Stimulated activated CD8-positive, alpha-beta memory T cell treated with anti-CD3 and anti-CD28 coated beads, Interleukin-15, amount 100 ng/mL, for 48 hours (primary cell): ENCODE data around the gene STXBP6.

ENCODE experiments used
- DNase-seq, 2 donors: peaks; one replicate each; pipeline ENCODE4 v3.0.0-alpha.2; 2020; ENCODE audit warnings: low read depth in 2 of 2

STXBP6 gene

GRCh38 chr14:25052385-25052784 is 2.4 kb upstream of the STXBP6 start:
- no peak for DNase-seq

GRCh38 chr14:25050269-25051150 is 563 bp upstream of the STXBP6 start:
- DNase-seq, result no peak

GRCh38 chr14:25049093-25049567 is 817 bp downstream of the STXBP6 start:
- no peak for DNase-seq

DNA sequence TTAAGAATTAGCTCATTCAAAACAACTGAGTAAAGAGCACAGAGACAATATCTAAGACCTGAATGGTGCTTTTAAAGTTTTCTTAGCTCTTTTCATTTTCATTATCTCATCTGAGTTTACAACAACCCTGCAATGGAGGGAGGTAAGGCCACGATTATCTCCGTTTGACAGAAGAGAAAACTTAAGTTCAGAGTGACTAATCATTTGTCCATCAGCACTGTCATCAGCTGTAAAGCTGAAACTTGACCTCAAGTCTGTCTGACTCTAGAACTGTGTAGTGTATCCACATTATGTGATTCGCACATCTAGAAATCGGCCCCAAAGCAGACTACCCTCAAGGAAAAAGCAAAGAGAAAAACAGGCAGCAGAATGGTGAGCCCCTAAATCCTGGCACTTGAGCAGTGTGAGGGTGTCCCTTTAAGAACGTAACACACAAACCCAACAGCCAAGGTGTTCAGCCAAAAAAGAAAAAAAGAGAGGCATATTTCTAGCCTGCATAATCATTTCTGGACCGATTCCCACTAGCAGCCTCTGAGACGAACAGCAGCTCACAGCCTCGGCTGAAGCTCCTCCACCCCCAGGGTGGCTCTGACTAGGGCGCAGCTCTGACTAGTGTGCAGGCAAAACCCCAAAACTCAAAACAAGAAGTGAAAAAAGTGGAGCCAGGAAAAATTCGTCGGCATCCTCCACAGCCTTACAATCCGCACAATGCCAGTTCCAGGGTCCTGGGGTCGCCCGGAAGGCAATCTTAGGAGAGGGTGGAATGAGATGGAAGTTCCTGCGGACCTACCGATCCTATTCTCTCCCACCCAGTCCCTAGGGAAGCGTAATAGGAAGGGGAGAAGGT is 1.6 kb downstream of the STXBP6 start:
- DNase-seq, result no peak

GRCh38 chr14:25046301-25046943 is 3.5 kb downstream of the STXBP6 start:
- no peak for DNase-seq

GRCh38 chr14:25044106-25044698 is 5.7 kb downstream of the STXBP6 start:
- DNase-seq, result no peak

DNA sequence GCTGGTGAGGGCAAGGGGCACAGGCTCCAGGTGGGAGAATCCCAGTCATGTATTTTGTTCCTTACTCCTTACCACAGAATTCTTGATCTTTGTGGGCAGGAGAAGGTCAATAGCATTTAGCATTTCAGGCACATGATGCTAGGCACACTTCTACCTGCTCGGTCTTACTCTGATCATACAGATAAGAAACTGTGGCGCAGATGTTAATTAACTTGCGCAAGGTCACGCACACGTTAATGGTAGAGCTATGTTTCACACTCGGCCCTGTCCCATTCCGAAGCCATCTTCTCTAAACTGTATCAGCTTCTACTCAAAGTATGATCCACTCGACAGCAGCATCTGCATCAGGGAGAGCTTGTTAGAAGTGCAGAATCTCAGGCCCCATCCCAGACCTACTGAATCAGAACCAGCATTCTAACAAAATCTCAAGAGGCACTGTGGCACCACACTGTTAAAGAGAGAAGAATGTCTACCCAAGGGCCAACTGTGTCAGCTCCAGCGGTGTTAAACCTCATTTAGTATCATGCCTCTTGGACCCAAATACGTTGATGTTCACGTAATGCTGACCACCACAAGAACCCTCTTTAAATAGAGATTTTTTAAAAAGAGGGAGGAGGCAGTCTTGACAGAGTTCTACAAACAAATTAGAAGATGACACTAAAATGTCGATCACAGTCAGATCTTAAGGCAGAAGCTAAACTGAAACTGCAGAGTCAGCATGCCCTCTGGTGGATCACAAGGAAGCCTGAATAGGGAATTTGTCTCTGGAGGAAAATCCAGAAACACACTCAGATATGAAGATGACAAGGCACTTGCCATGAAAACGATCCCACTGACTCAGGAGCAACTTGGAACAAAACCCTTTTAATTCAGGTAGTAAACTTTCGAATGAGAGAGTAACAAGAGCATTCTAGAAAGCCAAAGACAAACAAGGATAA is 7.3 kb downstream of the STXBP6 start:
- no peak for DNase-seq

GRCh38 chr14:25041898-25042297 is 8.0 kb downstream of the STXBP6 start:
- DNase-seq, result no peak

GRCh38 chr14:25041484-25041883 is 8.5 kb downstream of the STXBP6 start:
- no peak for DNase-seq

DNA sequence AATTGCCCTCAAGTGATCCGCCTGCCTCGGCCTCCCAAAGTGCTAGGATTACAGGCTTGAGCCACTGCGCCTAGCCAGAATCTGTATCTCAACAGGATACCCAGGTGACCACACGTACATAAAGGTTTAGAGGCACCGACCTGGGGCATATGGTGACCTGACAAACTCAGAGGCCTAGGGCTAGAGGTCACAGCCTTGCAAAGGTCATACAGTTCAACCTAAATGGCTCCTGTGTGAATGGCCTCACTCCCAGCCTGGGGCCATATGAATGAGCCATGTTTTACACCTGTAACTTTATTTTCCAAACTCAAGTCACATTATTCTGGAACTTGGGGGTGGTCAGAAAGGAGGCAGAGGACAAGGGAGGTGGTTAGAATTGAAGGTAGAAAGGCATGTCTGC is 10.0 kb downstream of the STXBP6 start:
- DNase-seq, result no peak

DNA sequence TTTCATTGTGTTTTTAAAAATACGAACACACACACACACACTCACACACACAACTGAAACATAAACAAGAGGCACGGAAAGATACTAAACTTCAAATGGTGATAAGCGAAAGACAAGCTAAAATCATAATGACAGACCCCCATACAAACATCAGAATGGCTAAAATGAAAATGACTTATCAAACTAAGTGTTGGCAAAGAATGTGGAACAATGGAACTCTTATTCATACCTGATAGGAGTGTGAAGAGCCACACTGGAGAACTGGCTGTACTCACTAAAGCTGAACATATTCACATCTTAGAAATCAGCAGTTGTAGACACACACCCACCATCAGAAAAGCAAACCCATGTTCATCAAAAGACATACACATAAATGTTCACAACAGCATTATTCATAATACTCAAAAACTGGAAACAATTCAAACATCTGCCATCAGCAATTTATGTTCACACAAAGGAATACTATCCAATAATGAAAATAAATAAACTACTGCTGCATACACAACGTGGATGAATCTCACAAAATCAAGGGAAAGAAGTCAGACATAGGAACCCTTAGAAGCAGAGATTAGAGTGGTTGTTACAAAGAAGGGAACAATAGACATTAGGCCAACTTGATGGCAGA is 11.8 kb downstream of the STXBP6 start:
- DNase-seq, result no peak

GRCh38 chr14:25037032-25037431 is 12.9 kb downstream of the STXBP6 start:
- no peak for DNase-seq

GRCh38 chr14:25034803-25035681 is 14.9 kb downstream of the STXBP6 start:
- no peak for DNase-seq

DNA sequence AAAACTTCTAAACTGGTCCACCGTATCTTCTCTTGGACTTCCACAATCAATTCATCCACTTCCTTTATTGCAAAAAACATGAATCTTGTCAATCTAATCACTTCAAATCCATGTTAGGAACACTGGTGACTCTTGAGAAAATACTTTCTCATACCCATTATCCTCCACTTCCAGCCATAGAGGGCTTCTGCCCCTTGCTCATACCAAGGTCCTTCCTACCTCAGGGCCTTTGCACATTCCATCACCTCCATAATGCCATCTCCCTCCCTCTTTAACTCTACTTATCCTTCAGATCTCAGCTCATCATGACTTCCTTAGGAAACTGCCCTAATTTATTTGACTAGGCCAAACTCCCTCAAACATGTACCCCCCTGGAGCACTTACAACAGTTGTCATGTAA is 16.6 kb downstream of the STXBP6 start:
- DNase-seq, result no peak

GRCh38 chr14:25032092-25032784 is 17.7 kb downstream of the STXBP6 start:
- DNase-seq, result no peak

GRCh38 chr14:25026476-25027137 is 23.3 kb downstream of the STXBP6 start:
- no peak for DNase-seq

- DNase-seq, result no peak
Observed at GRCh38 chr14:25019892-25020291, 30.1 kb downstream of the STXBP6 start.

- DNase-seq, result no peak
Observed at GRCh38 chr14:25017562-25017961, 32.4 kb downstream of the STXBP6 start.
